Fibroblast of lung (primary cell): ENCODE data around the gene ZKSCAN1. TPM values are rescaled to one million over a fixed set of nuclear protein-coding genes. Genes with fewer than 3 reads are reported as not detected.
A peak's percentile ranks its signal among the peaks of the same experiment; 100 is the strongest.

Source experiments
- DNase-seq, 2 donors: peaks; one replicate each; pipeline versions ENCODE4 v3.0.0 to v3.0.0-alpha.2; 2010; ENCODE audit warnings: low read depth in 2 of 2
- H2AFZ ChIP-seq: 2 replicates; pipeline ENCODE4 v1.5.1; 2012; ENCODE audit warnings: low read length, control low read depth, inconsistent platforms
- H3K27ac ChIP-seq: 2 replicates; pipeline ENCODE4 v1.5.1; 2011; ENCODE audit warnings: low read length, control low read depth; ENCODE audit not compliant: insufficient read depth
- H3K27me3 ChIP-seq: 2 replicates; pipeline ENCODE4 v1.5.1; 2011; ENCODE audit warnings: mild to moderate bottlenecking, low read length; ENCODE audit not compliant: control insufficient read depth, insufficient read depth
- H3K36me3 ChIP-seq: 2 replicates; pipeline ENCODE4 v1.5.1; 2011; ENCODE audit warnings: low read length; ENCODE audit not compliant: control insufficient read depth, insufficient read depth
- H3K4me1 ChIP-seq: 2 replicates; pipeline ENCODE4 v1.5.1; 2011; ENCODE audit warnings: low read length; ENCODE audit not compliant: control insufficient read depth, insufficient read depth; ENCODE audit errors: extremely low read depth
- H3K4me2 ChIP-seq: 2 replicates; pipeline ENCODE4 v1.5.1; 2011; ENCODE audit warnings: low read length, control low read depth; ENCODE audit not compliant: insufficient read depth; ENCODE audit errors: extremely low read depth
- H3K4me3 ChIP-seq, 4 experiments: fragments of 200-600 bp in 1 of 4; sonication (generic) in 1 of 4; replicated peaks in 1 of 4; 2 replicates each; pipeline ENCODE4 v1.5.1; 2011 to 2016; ENCODE audit warnings: low read length in 4 of 4, low read depth in 3 of 4, mild to moderate bottlenecking in 3 of 4, control low read depth in 2 of 4, inconsistent platforms in 1 of 4, mixed read lengths in 1 of 4; ENCODE audit not compliant: insufficient read depth in 1 of 4; ENCODE audit errors: control extremely low read depth in 1 of 4
- H3K79me2 ChIP-seq: 2 replicates; pipeline ENCODE4 v1.5.1; 2012; ENCODE audit warnings: mild to moderate bottlenecking, low read length, inconsistent platforms; ENCODE audit not compliant: control insufficient read depth, insufficient read depth
- H3K9ac ChIP-seq: 2 replicates; pipeline ENCODE4 v1.5.1; 2011; ENCODE audit warnings: mild to moderate bottlenecking, low read length, control low read depth; ENCODE audit not compliant: insufficient read depth
- H3K9me3 ChIP-seq: 2 replicates; pipeline ENCODE4 v1.5.1; 2012; ENCODE audit warnings: low read depth, low read length; ENCODE audit not compliant: control insufficient read depth, insufficient read depth
- H4K20me1 ChIP-seq: 2 replicates; pipeline ENCODE4 v1.5.1; 2011; ENCODE audit warnings: low read length; ENCODE audit not compliant: control insufficient read depth, insufficient read depth; ENCODE audit errors: extremely low read depth
- CTCF ChIP-seq, 2 donors: IDR thresholded peaks in 1 of 2; conservative IDR thresholded peaks in 1 of 2; 1 replicate in 1 of 2; 2 replicates in 1 of 2; pipeline ENCODE4 v1.5.1; 2011 to 2012; ENCODE audit warnings: low read length in 2 of 2, control low read depth in 1 of 2, inconsistent platforms in 1 of 2, low read depth in 1 of 2, mild to moderate bottlenecking in 1 of 2
- EZH2 ChIP-seq: IDR thresholded peaks from 2 replicates; pipeline ENCODE4 v1.5.1; 2012; ENCODE audit warnings: low read length, control low read depth, mild to moderate bottlenecking; ENCODE audit errors: missing control alignments
- polyA plus RNA-seq, 2 donors: library from polyadenylated mRNA; depleted of rRNA in 1 of 2; stranded (reverse) in 1 of 2; unstranded in 1 of 2; fragments of >200 nt; gene quantifications; 2 replicates each; pipeline ENCODE4 v1.2.1, GENCODE V29; 2011 to 2012; ENCODE audit warnings: missing spikeins in 1 of 2
- total RNA-seq: library from RNA; depleted of rRNA; stranded (reverse); fragments of >200 nt; gene quantifications from 2 replicates; pipeline ENCODE4 v1.2.1, GENCODE V29; 2014

Gene ZKSCAN1
- total and polyA plus RNA-seq, 2 donors (not counting 1 experiment from before 2014, with no cell fraction given), result 25.3 to 50.2 TPM

- peaks cover 2% of the 10 kb centered on the region for H3K4me1 ChIP-seq
- peak overlapping the region; percentile 88 to 98 (median 96) for H3K4me3 ChIP-seq
- no peaks in the 10 kb centered on the region for H3K27me3 ChIP-seq
- H3K9ac ChIP-seq, result peak overlapping the region; percentile 99
- no peaks in the 10 kb centered on the region for H3K36me3 ChIP-seq
- no peaks in the 10 kb centered on the region for H3K9me3 ChIP-seq
- H3K79me2 ChIP-seq, result peaks cover 49% of the 10 kb centered on the region
- peak in 1 of 2 donors; percentile 31 for DNase-seq
- no peak overlapping the region for H2AFZ ChIP-seq
- no peaks in the 10 kb centered on the region for H4K20me1 ChIP-seq
- no peak for TF ChIP-seq EZH2
- TF ChIP-seq CTCF (conservative IDR thresholded peaks at IDR 0.05 in 1 of 2, IDR thresholded peaks at IDR 0.05 in 1 of 2; ENCODE audit: low read depth in 1 of 2, low read length in 2 of 2), result peak in 1 of 2 donors; percentile 3
- peak overlapping the region; percentile 97 for H3K4me2 ChIP-seq
- peak overlapping the region; percentile 98 for H3K27ac ChIP-seq
These were observed 962 bp downstream of the ZKSCAN1 start for GRCh38 chr7:100016215-100016901.

DNA sequence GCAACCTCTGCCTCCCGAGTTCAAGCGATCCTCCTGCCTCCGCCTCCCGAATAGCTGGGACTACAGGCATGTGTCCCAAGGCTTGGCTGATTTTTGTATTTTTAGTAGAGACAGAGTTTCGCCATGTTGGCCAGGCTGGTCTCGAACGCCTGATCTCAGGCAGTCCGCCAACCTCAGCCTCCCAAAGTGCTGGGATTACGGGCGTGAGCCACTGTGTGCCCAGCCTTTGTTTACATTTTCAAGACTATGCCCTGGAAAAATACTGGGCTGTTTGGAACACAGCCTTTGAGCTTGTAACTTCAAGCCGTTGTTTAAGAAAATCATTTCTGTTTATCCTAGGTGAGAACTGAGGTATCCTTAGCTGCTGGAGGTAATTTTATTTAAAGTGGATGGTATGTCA lies 1.9 kb downstream of the ZKSCAN1 start:
- DNase-seq, result no peak
- Histone ChIP-seq H3K27me3 (no peaks in the 10 kb centered on the region), H3K4me2 (peak overlapping the region; percentile 7), H4K20me1 (no peaks in the 10 kb centered on the region), H3K79me2 (peaks cover 50% of the 10 kb centered on the region), H3K27ac (no peak overlapping the region), H3K4me3 (peak overlapping the region in 1 of 4 experiments; percentile 98), H3K36me3 (no peaks in the 10 kb centered on the region), H3K9me3 (no peaks in the 10 kb centered on the region), H3K4me1 (peaks cover 2% of the 10 kb centered on the region), H2AFZ (no peak overlapping the region), H3K9ac (no peak overlapping the region)
- TF ChIP-seq CTCF (conservative IDR thresholded peaks at IDR 0.05 in 1 of 2, IDR thresholded peaks at IDR 0.05 in 1 of 2; ENCODE audit: low read depth in 1 of 2, low read length in 2 of 2) (no peak), EZH2 (no peak)

GRCh38 chr7:100017875-100018274 lies 2.5 kb downstream of the ZKSCAN1 start:
- H3K27ac ChIP-seq, result no peak overlapping the region
- no peak overlapping the region for H3K9ac ChIP-seq
- peaks cover 54% of the 10 kb centered on the region for H3K79me2 ChIP-seq
- H3K4me3 ChIP-seq, result peak overlapping the region in 1 of 4 experiments; percentile 98
- peak overlapping the region; percentile 7 for H3K4me2 ChIP-seq
- H3K27me3 ChIP-seq, result no peaks in the 10 kb centered on the region
- H3K9me3 ChIP-seq, result no peaks in the 10 kb centered on the region
- no peak for TF ChIP-seq EZH2
- no peak for TF ChIP-seq CTCF (conservative IDR thresholded peaks at IDR 0.05 in 1 of 2, IDR thresholded peaks at IDR 0.05 in 1 of 2; ENCODE audit: low read depth in 1 of 2, low read length in 2 of 2)
- DNase-seq, result no peak
- no peak overlapping the region for H2AFZ ChIP-seq
- H4K20me1 ChIP-seq, result no peaks in the 10 kb centered on the region
- H3K36me3 ChIP-seq, result no peaks in the 10 kb centered on the region
- peaks cover 2% of the 10 kb centered on the region for H3K4me1 ChIP-seq
